Measurements from ENCODE around the gene ERRFI1. TPM values are rescaled to one million over a fixed set of nuclear protein-coding genes. Genes with fewer than 3 reads are reported as not detected.
A peak's percentile ranks its signal among the peaks of the same experiment; 100 is the strongest.

The ERRFI1 gene
- polyA plus RNA-seq, 3 donors = 0.08 to 1.5 (median 0.28) TPM

GRCh38 chr1:8014381-8014988 lies 11.6 kb downstream of the ERRFI1 start:
- no peaks in the 10 kb centered on the region for H3K36me3 Mint-ChIP-seq
- intact Hi-C loops (cut with micrococcal nuclease) = loop anchor here in 1 of 2 donors (2.0 kb wide), 1 partner anchor 334 kb away; no protein-coding TSS in a partner anchor
- H3K9ac ChIP-seq (ENCODE audit: insufficient read depth, low read length, poor library complexity, severe bottlenecking) = no peak overlapping the region

GRCh38 chr1:8013800-8014199 lies 12.3 kb downstream of the ERRFI1 start:
- Mint-ChIP-seq H3K4me3 (no peak overlapping the region), H3K27ac (peak overlapping the region in 1 of 7 donors; percentile 32), H3K4me1 (peaks cover 8% of the 10 kb centered on the region), H3K27me3 (ENCODE audit: low read depth in 3 of 3) (peaks cover 7 to 12% (median 8%) of the 10 kb centered on the region in 3 donors), H3K36me3 (no peaks in the 10 kb centered on the region), H3K9me3 (no peaks in the 10 kb centered on the region)
- H2AFZ ChIP-seq (ENCODE audit: insufficient read depth, low read depth, low read length, poor library complexity, severe bottlenecking) = no peak overlapping the region
- 100% methylated on average over 4 of the region's 6 CpGs for WGBS (ENCODE audit: insufficient coverage)
- no peak overlapping the region for H3K4me2 ChIP-seq (replicated peaks; ENCODE audit: extremely low read depth, low read length, poor library complexity, severe bottlenecking)
- no peak for DNase-seq
- no peaks in the 10 kb centered on the region for H3K4me1 ChIP-seq (ENCODE audit: control insufficient read depth in 1 of 2, insufficient read depth in 2 of 2, low read length in 2 of 2)
- no peaks in the 10 kb centered on the region for H3K79me2 ChIP-seq (ENCODE audit: insufficient read depth, low read length)
- H3K9ac ChIP-seq (ENCODE audit: insufficient read depth, low read length, poor library complexity, severe bottlenecking) = no peak overlapping the region
- H3K4me3 ChIP-seq (replicated peaks in 1 of 3; ENCODE audit: low read depth in 2 of 3, low read length in 3 of 3) = no peak overlapping the region
- no peaks in the 10 kb centered on the region for H4K20me1 ChIP-seq (ENCODE audit: insufficient read depth, low read length)
- H3K9me3 ChIP-seq (replicated peaks in 1 of 2; ENCODE audit: control insufficient read depth in 1 of 2, insufficient read depth in 1 of 2, low read length in 2 of 2) = no peaks in the 10 kb centered on the region
- no peak overlapping the region for H3K27ac ChIP-seq (ENCODE audit: low read depth in 1 of 2, low read length in 2 of 2)
- H3K27me3 ChIP-seq (ENCODE audit: control insufficient read depth in 2 of 2, insufficient read depth in 2 of 2, low read length in 2 of 2) = peaks cover 15% of the 10 kb centered on the region in 2 donors
- no peaks in the 10 kb centered on the region for H3K36me3 ChIP-seq (replicated peaks in 1 of 2; ENCODE audit: control insufficient read depth in 1 of 2, insufficient read depth in 2 of 2, low read length in 2 of 2)
- intact Hi-C loops (cut with micrococcal nuclease) = loop anchor here in 1 of 2 donors (2.0 kb wide), 1 partner anchor 335 kb away; no protein-coding TSS in a partner anchor
- TF ChIP-seq CTCF (IDR thresholded peaks at IDR 0.05) = no peak

More at GRCh38 chr1:8014381-8014988, 11.6 kb downstream of the ERRFI1 start:
- Histone ChIP-seq H3K36me3 (replicated peaks in 1 of 2; ENCODE audit: control insufficient read depth in 1 of 2, insufficient read depth in 2 of 2, low read length in 2 of 2) (no peaks in the 10 kb centered on the region), H4K20me1 (ENCODE audit: insufficient read depth, low read length) (no peaks in the 10 kb centered on the region), H3K4me2 (replicated peaks; ENCODE audit: extremely low read depth, low read length, poor library complexity, severe bottlenecking) (no peak overlapping the region), H3K4me1 (ENCODE audit: control insufficient read depth in 1 of 2, insufficient read depth in 2 of 2, low read length in 2 of 2) (no peaks in the 10 kb centered on the region), H3K27me3 (ENCODE audit: control insufficient read depth in 2 of 2, insufficient read depth in 2 of 2, low read length in 2 of 2) (peaks cover 15 to 16% of the 10 kb centered on the region in 2 donors), H3K4me3 (replicated peaks in 1 of 3; ENCODE audit: low read depth in 2 of 3, low read length in 3 of 3) (no peak overlapping the region), H3K9me3 (replicated peaks in 1 of 2; ENCODE audit: control insufficient read depth in 1 of 2, insufficient read depth in 1 of 2, low read length in 2 of 2) (no peaks in the 10 kb centered on the region), H2AFZ (ENCODE audit: insufficient read depth, low read depth, low read length, poor library complexity, severe bottlenecking) (no peak overlapping the region), H3K27ac (ENCODE audit: low read depth in 1 of 2, low read length in 2 of 2) (no peak overlapping the region), H3K79me2 (ENCODE audit: insufficient read depth, low read length) (no peaks in the 10 kb centered on the region)
- H3K9me3 Mint-ChIP-seq = no peaks in the 10 kb centered on the region
- TF ChIP-seq CTCF (IDR thresholded peaks at IDR 0.05) = no peak
- H3K27ac Mint-ChIP-seq = no peak overlapping the region
- DNase-seq = no peak
- H3K4me3 Mint-ChIP-seq = no peak overlapping the region
- H3K27me3 Mint-ChIP-seq (ENCODE audit: low read depth in 3 of 3) = peaks cover 7 to 12% (median 8%) of the 10 kb centered on the region in 3 donors
- WGBS (ENCODE audit: insufficient coverage) = 90% methylated on average over 2 of the region's 10 CpGs
- H3K4me1 Mint-ChIP-seq = peaks cover 7% of the 10 kb centered on the region
